Fibroblast of the conjunctiva (primary cell): ENCODE results near the gene CLDN22.

Experiments
- DNase-seq: peaks from one replicate; pipeline ENCODE4 v3.0.0-alpha.2; 2010; ENCODE audit warnings: low read depth

The CLDN22 gene

DNA sequence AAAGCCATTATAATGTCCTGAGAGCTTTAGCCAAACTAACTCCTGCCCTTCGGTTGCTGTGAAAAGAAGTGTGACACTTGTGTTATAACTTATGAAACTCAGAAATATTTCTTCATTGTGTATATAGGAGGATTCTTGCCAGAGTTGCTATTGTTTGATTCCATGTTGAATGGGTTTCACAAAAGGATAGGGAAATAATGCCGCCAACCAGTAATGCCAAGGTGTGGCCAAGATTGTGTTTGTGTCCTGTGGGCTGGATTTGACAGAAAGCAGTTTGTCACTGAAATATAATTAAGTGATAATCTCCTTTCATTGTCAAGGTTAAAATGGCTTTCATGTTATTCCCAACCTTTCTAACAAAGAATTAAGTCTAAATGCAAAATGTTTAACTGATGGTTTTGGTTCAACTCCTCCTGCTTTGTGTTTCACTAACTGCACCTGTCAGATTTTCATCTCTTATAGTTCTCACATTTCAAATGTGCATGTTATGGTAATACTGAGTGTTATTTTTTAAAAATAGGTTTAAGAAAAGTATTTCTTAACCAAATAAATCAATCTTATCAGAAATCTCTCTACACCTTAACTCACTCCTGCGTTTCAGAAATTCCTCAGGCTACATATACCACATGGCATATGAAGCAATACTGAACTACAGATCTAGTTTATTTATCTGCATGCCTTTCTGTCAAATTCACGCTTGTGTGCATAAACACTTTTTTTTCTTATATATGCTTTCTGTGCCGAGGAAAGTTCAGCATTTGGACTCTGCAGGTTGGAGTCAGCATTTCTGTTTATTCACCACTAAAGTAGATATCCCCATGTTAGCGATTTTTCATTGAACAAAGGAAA, at the start of gene CLDN22:
TSS of gene CLDN22 (minus strand) at position 66 of the 849 bp plus-strand sequence. CDS start at position 8, 58 bp downstream.
- DNase-seq: no peak

- no peak for DNase-seq
These were observed 49.0 kb upstream of the CLDN22 start for GRCh38 chr4:183369073-183369472.

DNA sequence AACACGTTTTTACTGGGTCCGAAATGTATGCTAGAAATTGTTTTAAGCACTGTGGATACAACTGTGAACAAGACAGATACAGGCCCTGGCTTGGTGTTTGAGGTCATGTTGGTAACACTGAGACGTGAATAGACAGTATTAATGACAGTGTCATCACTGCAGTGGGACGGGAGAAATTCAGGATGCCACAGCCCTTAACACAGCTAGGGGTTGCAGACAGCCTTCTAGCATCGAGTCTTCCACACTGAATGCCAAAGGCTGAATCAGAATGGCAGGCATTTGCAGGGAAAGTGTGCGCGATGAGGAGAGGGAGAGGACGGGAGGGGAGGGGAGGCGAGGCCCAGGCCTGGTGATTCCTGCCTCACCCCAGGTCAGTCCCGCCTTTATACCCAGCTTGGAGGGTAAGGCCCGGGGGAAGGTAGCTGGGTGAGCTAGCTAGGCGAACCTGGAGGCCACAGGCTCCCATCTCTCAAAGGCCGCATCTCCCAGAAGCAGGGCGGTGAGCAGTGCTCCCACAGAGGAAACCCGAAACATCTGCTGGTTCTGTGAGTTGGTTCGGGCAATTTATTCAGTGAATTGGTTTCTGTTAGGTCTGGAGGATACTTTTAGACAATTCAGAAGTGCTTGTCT, 46.2 kb upstream of the CLDN22 start:
- DNase-seq: no peak

GRCh38 chr4:183364025-183364424, 43.9 kb upstream of the CLDN22 start:
- no peak for DNase-seq

DNA sequence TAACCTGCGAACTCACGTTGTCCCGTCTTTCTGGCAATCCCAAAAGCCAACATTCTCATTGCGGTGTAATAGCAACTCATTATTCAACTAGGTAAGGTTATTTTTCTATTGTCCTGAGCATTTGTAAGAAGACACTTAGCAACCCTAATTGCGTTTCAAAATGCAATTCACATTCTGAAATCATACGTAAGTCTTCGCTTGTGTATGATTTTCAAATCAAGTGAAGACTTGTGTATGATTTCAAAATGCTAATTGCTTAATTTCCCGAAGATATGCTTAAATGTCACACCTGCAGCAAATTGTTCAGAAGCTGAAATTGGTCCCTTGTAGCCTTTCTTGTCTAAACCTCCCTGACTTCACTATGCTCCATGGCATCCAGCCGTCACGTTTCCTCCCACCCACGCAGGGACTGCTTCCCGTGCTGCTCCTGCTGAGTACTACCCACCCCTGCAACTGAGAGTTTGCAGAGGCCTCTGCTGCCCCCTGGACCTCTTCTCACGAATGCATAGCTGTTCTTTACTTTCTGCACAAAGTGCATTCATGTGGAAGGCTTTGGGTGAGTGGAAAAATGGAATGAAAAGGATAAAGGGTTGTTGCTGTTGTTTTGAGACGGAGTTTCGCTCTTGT, 43.0 kb upstream of the CLDN22 start:
- no peak for DNase-seq

- no peak for DNase-seq
These were observed 42.0 kb upstream of the CLDN22 start for GRCh38 chr4:183362036-183362435.

GRCh38 chr4:183360161-183360919, 40.3 kb upstream of the CLDN22 start:
- DNase-seq: no peak

- DNase-seq: no peak
These were observed 38.2 kb upstream of the CLDN22 start for GRCh38 chr4:183358215-183358755.

DNA sequence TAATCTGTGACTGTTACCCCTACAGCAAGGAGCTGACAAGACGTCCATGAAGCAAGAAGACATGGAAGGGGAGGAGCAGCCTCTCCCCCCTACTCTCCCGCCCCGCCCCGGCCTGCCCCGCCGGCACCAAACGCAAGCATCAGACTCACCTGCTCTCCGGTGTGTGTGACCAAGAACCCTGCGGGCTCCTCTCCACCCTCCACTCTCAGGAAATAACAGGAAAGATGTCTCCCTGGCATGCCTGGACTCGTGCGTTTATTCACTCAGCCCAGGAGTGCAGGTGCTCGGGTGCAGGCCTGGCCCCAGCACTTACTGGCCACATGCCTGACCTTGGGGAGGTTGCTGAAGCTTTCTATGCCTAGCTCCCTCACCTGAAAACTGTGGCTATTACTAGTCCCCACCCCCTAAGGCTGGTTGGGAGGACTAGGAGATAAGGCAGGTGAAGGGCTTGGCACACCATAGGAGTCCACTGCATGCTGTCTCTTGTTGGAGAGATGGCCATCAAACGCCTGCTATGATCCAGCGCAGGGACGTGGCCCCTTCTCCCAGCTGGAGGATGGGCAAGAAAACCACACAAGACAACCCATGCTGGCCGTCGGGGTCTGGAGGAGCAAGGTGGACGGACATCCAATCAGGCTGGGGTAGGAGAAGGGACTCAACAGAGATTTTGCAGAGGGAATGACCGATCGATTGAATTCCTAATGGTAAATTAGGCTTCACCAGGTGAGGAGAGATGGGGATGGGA, 37.0 kb upstream of the CLDN22 start:
- no peak for DNase-seq

DNA sequence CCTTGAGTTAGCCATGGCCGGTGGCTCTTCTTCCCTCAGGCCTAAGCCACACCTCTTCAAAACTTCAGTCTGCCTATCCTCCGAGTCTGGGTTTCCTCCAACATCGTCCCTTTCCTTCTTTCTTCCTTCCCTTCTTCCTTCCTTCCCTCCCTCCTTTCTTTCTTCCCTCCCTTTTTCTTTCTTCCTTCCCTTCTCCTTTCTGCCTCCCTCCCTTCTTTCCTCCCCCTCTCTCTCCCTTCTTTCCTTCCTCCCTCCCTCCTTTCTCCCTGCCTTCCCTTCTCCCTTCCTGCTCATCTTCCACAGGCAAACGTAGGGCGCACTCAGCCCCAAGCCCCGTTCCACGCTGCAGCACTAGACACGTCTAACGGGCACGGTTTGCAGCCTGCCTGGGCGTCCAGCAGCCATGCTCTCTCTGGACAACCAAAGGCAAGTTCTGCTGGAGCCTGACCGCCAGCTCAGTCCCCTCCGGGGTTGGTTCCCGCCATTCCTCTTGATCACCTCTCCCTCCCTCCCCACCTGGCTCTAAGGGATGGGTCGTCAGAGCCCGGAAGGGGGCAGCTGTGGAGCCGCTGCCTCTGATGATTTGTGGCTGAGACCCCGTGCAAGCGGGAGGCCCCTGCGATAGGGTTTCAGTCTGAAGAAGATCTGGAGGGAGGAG, 36.2 kb upstream of the CLDN22 start:
- DNase-seq: no peak

GRCh38 chr4:183355405-183355804, 35.3 kb upstream of the CLDN22 start:
- DNase-seq: no peak

- DNase-seq: no peak
These were observed 34.1 kb upstream of the CLDN22 start for GRCh38 chr4:183354219-183354618.

DNA sequence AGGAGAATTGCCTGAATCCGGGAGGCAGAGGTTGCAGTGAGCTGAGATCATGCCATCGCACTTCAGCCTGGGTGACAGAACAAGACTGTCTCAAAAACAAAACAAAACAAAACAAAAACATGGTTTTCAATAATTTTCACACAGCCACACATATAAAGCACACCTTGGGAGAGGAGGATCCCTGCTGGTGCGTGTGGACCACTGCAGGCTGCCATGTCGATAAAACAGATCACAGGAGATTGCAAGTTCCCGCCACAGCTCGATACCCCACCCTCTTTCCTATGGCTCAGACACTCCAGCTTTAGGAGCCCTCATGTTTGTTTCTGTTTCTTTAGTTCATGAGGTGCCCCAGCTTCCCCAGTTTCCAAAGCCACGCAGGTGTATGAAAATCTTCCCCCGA, 33.5 kb upstream of the CLDN22 start:
- DNase-seq: no peak

- DNase-seq: no peak
These were observed 32.5 kb upstream of the CLDN22 start for GRCh38 chr4:183352546-183352945.

GRCh38 chr4:183350317-183351071, 30.4 kb upstream of the CLDN22 start:
- no peak for DNase-seq

DNA sequence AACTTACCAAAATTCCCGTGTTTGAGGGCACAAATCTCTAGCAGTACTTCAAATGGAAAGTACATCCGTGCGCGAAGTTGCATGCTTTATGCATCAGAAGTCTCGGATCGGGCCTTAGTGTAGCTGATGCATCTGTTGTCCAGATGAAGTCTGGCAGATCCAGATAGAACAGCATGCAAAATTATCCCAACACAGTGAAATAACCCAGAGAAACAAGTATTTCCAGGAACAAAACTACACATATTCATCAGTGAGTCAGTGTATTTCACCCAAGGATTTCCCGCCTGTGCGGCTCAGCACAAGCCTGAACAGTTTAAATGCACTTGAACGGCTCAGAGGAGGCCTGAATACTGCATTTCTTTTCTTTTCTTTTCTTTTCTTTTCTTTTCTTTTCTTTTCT, 29.6 kb upstream of the CLDN22 start:
- peak; percentile 60 for DNase-seq

DNA sequence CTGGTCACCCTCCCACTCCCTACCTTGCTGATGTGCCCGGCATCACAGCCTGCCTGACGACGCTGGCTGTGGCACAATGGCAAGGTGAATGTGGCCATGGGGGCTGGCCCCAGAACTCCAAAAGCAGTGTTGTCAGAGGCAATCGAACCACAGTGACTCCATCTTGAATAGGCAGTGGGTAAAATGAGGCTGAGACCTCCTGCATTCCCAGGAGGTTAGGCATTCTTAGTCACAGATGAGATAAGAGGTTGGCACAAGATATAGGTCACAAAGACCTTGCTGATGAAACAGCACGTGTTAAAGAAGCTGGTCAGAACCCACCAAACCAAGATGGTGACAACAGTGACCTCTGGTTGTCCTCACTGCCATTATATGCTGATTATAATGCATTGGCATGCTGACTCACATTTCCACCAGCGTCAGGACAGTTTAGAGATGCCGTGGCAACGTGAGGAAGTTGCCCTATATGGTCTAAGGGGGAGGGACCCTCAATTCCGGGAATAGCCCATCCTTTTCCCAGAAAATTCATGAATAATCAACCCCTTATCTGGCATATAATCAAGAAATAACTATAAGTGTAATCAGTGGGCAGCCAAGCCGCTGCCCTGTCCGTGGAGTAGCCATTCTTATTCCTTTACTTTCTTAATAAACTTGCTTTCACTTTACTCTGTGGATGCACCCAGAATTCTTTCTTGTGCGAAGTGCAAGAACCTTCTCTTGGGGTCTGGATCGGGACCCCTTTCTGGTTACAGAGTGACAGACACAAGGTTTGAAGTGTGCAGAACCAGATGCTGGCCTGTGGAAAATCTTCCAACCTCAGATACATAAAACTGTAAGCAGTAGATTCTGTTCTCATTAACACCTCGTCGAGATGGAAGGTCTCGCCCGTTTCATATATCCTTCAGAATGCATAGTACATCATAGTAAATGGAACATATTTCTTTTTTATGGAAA, 28.9 kb upstream of the CLDN22 start:
- peak; percentile 70 for DNase-seq

DNA sequence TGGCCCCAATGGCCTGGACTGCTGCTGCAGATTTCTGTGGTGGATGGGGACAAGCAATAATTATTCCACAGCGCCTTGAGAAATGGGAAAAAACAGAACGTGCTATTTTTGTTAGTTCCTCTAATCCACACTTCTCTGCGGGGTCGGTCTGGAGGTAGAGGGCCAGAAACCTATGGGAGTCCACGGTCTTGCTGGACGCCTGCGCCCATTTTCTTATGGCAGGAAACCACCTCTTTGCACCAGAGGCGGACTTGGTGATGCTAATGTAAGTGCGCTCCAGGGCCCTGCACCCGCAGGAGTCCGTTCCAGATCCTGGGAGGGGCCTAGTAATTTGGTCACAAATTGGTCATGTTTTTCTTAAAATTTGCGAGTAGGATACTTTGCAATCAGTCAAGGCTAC, 28.1 kb upstream of the CLDN22 start:
- DNase-seq: no peak

DNA sequence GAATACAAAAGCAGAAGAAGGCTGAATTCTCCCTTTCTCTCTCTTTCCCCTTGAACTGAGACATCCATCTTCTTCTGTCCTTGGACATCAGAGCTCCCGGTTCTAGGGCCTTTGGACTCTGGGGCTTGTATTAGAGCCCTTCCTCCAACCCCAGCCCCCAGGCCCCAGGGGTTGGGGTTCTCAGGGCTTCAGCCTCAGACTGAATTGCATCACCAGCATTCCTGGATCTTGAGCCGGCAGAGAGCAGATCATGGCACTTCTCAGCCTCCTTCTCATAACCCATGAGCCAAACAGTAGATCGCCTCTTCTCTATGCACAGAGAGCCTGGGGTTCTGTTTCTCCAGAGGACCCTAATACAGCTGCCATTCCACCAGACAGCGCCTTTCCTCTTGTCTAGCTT, 27.5 kb upstream of the CLDN22 start:
- no peak for DNase-seq
